ENCODE measurements around the gene ZNF516.

Gene ZNF516

DNA sequence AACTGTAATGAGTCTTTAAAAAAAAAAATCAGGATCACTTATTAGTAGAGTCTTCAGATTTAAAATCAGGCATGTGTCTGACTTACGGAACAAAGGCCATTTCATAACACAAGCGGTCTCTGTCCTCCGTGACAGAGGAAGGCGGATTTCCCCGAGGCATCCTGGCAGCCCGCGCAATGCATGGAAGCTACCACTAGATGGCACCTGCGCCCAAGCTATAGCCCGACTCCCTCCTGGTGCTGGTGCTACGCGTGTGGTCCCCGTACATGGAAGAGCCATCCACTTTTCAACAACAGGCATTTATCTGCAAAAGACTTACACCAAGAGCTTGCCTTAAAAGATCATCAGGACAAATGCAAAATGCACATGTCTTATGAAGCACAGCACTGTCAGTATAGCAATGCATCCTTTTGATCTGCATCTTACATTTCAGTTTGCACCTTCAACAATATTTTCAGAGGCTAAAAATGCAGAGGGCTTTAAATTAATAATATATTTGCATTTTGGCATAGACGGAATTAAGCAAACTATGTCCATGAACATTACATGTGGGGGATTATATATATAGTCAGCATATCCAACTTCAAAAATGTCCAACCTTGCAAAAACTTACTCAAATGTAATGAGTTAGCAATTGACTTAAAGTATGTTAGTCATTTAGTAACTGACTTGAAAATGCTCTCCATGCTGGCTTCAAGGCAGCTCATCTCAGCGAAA lies 96.0 kb downstream of the ZNF516 start:
- peak; percentile 56 for DNase-seq (ENCODE audit: low read depth)

DNA sequence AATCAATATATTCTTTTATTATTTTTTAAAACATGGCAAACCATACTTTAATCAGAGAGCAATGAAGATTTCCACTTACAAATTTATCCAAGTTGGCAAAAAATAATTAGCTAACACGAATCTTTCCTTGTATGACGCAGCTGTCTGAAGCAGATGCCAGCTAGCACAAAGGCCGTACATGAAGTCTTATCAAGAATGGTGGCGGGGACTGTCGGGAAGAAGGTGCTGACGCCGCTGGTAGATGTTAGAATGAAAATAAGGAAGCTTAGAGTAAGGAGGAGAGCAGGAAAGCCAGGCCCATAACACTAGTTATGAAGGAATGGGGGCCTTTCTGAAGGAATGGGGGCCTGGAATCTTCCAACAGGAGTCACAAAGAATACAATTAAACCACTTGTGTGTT lies 96.7 kb downstream of the ZNF516 start:
- DNase-seq (ENCODE audit: low read depth), result no peak

DNA sequence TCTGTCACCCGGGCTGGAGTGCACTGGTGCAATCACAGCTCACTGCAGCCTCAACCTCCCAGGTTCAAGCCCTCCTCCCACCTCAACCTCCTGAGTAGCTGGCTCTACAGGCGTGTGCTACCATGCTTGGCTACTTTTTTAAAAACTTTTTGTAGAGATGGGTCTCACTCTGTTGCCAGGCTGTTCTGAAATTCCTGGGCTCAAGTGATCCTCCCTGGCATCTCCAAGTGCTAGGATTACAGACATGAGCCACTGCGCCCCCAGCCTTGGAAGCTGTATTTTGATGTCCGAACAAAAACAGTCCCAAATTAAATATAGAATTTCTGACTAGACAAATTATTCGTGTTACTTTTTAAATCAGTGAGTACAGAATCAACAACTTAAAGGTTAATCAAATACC lies 97.4 kb downstream of the ZNF516 start:
- no peak for DNase-seq (ENCODE audit: low read depth)

DNA sequence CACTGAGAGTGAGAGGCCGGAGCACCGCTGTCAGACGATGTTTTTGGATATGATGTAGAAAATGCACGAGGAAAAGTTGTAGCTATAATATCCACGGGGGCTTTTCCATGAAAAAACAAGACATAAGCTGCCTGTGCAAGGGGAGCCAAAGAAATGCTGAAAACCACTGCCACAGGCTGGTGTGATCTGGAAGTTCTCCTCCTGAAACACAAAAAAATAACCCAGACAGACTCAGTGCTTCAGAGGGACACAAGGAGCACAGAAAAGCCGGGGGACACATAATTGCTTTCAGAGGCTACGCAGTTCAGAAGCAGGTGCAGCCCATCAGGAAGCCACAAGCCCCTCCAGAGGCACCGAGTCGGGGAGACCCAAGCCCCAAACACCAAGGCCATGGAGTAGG lies 98.2 kb downstream of the ZNF516 start:
- no peak for DNase-seq (ENCODE audit: low read depth)

DNA sequence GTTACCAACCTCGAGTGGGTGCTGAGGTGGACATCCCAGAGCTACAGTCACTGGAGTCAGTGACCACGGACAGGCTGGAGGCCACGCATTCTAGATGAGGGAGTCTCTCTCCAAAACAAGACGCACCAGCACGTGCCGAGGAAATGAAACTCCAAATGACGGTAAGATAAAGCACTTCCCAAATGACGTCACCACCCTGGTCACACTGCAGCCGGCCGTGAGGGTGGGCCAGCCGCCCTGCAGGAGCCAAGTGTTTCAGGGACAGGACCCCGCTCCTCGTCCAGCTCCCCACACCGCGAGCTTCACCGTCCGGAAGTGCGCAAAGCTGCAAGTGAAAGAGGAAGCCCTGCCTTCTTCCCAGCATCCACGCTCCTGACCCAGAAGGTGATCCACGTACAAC lies 99.4 kb downstream of the ZNF516 start:
- DNase-seq (ENCODE audit: low read depth), result no peak

DNA sequence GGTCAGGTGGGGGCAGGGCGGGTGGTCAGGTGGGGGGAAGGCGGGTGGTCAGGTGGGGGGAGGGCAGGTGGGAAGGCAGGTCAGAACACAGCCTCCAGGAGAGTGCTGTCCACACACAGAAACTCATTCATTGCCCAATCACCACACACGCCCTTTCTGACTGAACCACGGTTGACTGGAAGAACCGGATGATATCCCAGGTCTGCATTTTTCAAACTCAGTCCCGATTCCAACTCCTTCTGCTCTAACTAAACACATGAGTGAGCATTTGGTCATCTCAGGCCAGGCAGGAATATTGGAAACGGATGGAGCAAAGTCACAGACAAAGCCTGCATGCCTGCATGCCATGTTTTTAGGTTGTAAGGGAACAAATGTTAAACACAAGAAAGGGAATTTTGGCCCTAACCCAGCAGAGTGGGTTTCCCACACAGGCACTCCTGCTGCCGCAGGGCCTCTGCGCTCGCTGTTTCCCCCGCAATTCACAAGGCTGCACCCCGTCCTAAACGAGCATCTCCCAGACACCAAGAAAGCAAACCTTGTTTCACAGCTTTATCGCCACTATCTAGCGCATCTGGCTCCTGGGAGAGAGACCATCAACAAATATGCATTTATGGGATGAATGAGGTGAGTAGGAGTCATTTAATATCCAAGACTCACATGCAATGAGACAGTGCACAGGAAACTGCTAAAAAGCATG lies 100.1 kb downstream of the ZNF516 start:
- no peak for DNase-seq (ENCODE audit: low read depth)

DNA sequence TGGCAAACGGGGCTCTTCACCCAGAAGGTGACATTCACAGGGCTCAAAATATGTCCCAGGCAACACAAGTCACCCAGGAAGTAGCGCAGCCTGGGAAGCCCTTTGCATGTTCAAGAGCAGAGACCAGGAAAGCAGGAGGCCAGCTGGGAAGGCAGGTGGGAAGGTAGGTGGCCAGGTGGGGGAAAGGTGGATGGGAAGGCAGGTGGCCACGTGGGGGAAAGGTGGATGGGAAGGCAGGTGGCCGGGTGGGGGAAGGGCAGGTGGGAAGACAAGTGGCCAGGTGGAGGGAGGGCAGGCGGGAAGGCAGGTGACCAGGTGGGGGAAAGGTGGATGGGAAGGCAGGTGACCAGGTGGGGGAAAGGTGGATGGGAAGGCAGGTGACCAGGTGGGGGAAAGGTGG lies 102.7 kb downstream of the ZNF516 start:
- DNase-seq (ENCODE audit: low read depth), result no peak

DNA sequence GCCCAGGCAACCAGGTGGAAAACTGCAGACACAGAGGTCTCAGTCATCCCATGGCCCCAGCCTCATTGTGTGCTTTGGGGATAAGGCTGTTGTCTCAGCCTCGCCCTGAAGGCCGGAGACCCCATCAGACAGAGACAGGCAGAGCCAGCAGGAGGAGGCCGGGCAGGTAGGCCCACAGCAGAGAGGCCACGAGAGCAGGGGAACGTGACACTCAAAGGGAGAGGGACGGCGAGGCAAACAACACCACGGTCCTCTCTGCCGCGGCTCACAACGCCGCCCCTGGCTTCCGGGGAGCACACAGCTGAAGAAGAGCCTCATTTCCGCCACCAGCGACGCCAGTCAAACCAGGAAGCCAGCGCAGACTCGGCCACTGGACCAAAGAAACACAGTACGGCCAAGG lies 103.3 kb downstream of the ZNF516 start:
- no peak for DNase-seq (ENCODE audit: low read depth)

DNA sequence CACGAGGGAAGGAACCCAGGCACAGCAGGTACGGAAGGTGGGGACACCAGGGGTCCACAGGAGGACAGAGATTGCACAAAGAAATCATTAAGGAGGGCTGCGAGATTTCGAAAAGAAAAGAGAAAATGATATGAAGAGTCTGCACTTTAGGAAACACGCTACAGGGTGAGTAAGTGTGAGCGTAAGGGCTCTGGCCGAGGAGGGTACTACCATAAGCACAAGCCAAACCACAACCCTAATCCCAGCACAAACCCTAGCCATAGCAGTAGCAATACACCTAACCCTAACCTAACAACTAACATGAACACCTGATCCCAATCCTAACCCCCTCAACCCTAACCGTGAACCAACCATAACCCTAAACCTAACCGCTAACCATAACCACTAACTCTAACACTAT lies 104.0 kb downstream of the ZNF516 start:
- no peak for DNase-seq (ENCODE audit: low read depth)

DNA sequence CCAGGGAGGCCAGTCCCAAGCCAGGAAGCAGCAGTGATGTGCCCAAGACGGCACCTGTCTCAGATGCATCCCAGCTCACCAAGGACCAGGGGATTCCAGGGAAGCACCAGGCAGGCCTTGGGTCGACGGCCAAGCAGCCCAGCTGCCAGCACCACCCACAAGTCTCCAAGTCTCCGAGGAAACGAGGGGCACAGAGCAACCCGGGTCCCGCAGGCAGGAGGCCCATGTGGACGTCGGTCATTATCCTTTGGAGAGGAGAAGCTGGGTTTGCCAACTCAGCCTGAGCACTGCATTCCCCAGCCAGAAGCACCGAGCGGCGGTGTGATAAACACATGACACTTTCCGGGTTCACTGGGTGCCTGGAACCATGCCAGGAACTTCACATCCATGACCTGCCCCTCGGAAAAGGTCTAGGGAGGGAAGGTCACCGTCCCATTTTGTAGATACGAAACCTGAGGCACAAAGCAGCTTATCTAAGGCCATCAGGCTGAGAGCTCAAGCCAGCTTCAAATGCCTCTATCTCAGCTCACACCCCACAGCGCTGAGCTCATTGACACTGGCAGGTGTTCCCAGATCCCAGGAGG lies 104.5 kb downstream of the ZNF516 start:
- no peak for DNase-seq (ENCODE audit: low read depth)

DNA sequence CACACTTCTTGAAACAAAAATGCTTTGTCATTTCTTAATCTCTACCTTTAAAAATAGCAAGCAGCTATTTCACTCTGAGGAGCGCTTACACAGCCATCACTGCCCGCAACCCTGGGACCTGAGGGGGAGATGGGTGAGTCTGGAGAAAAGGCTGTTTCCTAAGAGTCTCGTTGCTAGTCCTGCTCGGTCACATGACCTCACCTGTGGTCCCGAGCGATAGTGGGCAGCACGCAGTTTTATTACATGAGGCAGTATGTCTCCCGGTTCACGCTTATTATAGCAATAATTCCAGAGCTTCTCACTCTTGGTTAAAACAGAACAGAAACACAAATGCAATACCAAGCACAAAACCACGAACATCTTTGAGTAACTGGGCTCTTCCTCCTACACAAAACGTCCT lies 105.3 kb downstream of the ZNF516 start:
- DNase-seq (ENCODE audit: low read depth), result no peak

DNA sequence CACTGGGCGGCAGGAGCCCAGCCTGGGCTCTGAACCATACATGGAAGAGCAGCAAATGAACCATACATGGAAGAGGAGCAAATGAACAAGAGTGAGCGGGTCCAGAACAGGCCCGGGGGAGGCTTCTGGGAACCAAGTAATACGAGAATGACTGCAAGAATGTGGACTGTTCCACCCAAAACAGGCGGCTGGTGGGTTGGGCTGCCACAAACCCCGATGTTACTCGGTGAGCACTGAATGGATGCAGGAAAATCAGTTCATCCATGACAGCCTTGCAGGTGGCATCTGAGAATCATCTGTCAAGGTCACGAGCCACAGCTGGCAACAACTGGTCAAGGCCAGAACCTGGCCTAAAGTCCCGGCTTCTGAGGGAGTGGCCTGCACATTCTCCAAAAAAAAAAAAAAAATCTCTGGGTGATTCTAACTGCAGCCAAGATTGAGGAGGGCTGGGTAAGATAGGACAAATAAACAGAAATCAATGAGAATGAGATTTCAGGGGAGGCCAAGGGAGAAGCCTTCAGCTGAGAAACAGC lies 106.1 kb downstream of the ZNF516 start:
- no peak for DNase-seq (ENCODE audit: low read depth)

DNA sequence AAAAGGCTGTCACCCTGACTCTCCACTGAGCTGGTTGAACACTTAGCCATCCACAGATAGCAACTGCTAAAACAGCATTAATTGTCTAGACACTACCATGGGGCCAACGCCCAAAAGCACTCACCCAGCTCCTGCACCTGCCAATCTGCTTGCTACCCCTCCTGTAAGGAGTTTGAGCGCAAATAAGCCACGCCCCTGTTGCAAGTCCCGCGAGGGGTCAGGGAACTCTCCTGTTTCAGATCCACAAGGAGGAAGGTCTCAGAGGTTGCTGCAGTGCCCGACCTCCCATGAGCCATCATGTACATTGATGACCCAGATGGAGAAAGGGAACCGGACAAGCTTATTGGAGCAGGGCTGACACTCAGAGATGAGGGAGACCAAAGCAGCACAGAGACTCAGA lies 106.8 kb downstream of the ZNF516 start:
- no peak for DNase-seq (ENCODE audit: low read depth)

DNA sequence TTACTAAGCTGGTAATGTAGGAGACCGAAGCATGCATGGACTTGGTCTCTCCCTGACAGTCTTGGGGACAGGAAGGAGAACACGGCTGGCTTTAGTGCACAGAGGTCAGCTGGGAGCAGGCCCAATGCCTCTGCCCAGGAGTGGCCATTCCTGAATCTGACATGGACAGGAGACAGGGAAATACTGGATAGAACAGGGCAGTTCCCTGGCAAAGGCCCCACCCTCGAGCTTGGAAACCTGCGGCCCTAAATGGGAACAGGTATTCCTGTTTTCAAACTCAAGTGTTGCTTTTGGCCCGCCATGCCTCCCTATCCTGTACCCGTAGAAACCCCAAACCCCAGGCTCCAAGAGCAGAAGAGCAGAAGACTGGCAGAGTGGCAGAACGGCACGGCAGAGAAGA lies 107.4 kb downstream of the ZNF516 start:
- no peak for DNase-seq (ENCODE audit: low read depth)

DNA sequence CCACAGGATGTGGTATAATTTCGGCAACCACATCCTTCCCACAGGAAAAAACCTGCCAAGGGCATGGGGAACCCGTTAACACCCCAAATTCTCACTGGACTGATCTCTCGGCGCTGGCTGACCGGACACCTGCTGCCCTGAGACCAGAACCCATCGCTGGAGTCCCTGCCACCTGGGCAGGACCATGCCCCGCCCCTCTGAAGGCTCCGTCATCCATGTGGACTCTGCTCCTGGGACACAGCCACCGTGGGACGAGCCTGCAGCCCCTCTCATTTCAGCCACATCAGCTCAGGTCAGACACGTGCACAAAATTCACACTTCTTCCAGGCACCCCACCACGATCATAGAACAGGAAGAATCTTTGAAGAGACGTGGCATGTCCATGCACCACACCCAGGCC lies 108.2 kb downstream of the ZNF516 start:
- no peak for DNase-seq (ENCODE audit: low read depth)

DNA sequence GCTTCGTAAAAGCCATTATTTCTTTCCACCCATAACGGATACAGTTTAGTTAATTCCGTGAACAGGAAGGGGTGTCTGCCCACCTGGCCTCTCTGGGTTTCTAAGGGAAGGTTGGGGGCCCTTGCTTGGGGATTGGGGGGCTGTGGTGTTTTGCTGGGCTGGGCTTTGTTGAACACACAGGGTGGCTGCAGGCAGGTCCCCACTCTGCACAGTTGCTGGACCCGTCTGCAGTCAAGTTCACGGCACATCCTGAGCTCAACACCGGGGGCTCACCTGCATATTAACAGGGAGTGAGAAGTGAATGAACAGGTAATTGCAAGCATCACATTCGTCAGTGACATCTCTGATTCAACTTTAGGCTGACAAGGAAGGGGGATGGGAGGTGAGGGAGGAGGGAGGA lies 109.0 kb downstream of the ZNF516 start:
- no peak for DNase-seq (ENCODE audit: low read depth)

DNA sequence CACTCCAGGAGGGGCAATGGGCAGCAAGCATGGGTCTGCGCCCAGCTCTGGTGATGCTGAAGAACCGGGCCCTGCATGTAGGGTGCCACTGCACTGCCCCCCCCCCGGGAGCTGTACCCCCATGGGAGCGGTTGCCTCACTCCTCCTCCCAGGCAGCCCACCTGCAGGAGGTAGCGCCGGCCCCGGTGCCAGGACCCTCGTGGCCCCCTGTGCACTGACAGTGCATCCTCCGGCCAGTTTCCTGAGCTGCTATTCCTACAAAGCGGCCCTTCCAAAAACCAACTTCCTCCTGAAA lies 109.4 kb downstream of the ZNF516 start:
- no peak for DNase-seq (ENCODE audit: low read depth)

DNA sequence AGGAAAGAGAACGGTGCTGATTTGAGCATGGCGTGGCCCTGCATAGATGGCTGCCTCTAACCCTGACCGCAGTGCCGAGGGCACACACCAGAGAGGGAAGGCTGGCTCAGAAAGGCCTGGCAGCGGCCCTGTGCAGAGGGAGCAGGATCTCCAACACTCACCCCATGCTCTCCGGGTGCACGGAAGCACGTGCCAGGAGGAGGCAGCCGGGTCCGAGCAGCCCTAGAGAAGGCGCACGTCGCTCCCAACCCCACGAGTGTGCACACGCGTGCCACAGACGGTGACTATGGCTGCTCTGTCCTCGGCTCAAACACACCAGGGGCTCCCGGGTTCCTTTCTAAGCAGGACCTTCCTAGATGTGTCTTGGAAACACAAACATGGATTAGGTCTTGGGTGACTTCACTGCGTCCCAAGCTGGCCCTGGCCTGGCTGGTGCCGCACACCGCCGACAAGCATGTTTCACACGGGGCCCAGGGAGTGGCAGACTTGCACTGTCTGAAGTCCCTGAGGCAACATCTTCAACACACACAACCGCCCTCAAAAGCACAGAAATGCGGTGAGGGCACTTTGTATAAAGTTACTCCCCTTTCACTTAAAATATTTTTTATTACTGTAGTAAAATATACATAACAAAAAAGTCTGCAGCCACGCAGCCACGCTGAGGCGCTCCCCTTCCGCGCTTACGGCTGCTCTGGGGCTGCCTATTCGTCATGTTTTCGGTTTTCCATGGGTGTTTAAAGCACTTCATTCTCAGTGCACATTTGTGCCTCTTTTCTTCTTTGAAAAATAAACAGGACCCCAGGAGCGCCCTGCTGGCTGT lies 110.0 kb downstream of the ZNF516 start:
- no peak for DNase-seq (ENCODE audit: low read depth)

DNA sequence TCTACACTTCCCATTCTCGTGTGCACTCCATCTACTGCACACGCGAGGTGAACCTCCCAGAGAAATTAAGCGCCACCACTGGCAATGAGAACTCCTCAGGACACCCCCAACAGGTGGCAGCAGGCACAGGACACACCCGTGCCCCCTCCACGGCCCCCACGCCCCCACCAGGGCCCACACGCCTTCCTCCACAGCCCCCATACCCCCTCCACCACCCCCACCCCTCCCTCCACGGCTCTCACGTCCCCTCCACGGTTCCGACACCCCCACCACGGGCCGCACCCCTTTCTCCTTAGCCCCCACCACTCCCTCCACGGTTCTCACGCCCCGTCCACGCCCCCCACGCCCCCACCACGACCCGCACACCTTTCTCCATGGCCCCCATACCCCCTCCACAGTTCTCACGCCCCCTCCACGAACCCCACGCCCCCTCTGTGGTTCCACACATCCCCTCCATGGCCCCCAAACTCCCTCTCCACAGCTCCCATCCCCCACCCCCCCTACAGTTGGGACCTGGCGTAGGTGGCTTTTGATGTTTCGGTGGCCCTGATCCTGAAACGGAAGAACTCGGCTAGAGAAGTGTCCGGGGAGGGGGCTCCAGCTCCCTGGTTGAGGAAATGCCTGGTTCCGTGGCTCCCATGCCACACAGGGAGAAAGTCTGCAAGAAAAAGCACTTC lies 110.8 kb downstream of the ZNF516 start:
- no peak for DNase-seq (ENCODE audit: low read depth)

DNA sequence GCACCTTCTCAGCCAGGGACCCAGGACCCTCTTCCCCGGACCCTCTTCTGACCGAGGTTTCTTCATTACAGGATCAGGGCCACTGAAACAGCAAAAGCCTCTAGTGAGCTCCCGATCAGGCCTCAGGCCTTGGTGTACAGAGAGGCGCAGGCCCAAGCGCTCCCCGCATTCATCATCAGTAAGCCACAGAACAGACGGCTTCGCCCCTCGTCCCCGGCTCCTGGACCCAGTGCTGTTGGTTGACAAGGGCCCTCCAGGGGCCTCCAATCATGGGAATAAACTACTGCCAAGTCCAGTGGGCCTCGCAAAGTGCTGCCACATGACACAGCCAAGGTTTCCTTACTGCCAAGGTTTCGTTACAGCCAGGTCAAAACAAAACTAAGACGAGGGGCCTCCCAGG lies 111.4 kb downstream of the ZNF516 start:
- DNase-seq (ENCODE audit: low read depth), result no peak

DNA sequence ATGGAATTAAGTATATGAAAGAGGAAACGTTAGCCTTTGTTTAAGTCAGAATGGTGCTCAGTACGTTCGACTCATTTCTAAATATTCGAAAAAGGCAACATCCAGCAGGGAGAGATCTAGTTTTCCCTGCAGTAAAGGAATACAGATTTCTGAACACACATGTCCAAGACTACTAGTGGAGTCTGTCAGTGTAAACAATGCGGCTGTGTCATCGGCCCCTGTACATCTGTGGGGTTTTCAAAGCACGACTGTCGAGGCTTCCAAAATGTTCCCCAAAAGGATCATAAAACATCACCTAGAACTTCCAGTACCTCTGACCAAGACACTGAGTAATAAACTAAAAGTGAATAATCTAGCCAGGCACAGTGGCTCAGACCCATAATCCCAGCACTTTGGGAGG lies 112.8 kb downstream of the ZNF516 start:
- DNase-seq (ENCODE audit: low read depth), result no peak

DNA sequence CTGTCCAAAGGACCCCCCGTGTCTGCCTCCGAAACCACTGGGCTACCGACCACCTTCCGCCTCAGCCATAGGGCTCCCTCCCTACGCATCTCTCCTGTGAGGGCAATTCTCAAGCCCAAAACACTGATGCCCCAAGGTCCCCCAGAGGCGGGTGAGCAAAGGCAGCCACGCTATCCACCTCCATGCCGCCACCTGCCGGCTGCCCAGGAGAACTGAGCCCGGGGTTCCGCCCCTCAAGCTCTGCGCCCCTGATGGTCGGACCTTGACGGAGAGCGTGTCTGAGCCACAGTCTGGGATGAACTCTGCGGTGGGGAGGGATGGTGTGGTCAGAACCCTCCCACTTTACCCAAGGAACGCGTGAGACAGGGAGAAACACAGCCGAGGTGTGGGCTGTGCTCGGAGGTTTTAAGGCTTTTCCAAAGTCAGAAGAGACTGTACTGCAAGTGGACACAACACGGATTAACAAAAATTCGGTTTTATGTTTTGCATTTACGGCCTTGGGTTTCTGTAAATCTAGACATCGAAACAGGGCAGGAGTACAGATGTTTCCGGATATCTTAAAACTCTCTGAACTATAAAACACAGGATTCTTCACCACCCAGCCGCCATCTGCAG lies 114.1 kb downstream of the ZNF516 start:
- no peak for DNase-seq (ENCODE audit: low read depth)

Data from activated gamma-delta T cell treated with anti-CD3 and anti-CD28 coated beads, Interleukin-2, amount 50 U/mL, for 16 hours (primary cell).